ENCODE data around the gene GFI1B.

The GFI1B gene

GRCh38 chr9:133008406-133008805 lies 29.9 kb downstream of the GFI1B start:
- Histone ChIP-seq H3K9me3 (ENCODE audit: control insufficient read depth, low read length) (no peaks in the 10 kb centered on the region), H3K4me3 (ENCODE audit: low read depth, low read length) (no peak overlapping the region), H3K27ac (no peak overlapping the region), H3K9ac (no peak overlapping the region), H3K4me1 (no peaks in the 10 kb centered on the region), H2AFZ (no peak overlapping the region), H3K27me3 (ENCODE audit: control insufficient read depth, insufficient read depth, low read length) (no peaks in the 10 kb centered on the region), H3K79me2 (no peaks in the 10 kb centered on the region), H3K36me3 (ENCODE audit: control insufficient read depth, insufficient read depth, low read length) (no peaks in the 10 kb centered on the region), H3K4me2 (ENCODE audit: low read length) (no peak overlapping the region)
- no peak for TF ChIP-seq CTCF (IDR thresholded peaks at IDR 0.05)

DNA sequence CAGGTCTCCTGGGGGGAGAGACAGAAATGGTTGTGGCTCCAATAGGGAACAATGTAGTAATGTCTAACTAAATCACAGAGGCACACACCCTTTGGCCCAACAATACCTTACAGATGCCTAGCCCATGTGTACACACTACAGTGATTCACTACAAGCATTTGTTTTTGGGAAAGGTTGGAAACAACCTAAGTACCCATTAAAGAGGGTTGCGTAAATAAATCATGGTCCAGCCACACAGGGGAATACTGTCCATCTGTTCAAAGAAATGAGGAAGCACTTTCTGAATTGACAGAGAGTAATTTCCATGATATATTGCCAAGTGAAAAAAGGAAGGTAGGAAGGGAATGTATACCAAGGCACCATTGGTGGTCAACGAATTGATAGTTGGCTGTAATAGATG lies 30.3 kb downstream of the GFI1B start:
- no peak overlapping the region for H3K4me3 ChIP-seq (ENCODE audit: low read depth, low read length)
- no peaks in the 10 kb centered on the region for H3K4me1 ChIP-seq
- no peak for TF ChIP-seq CTCF (IDR thresholded peaks at IDR 0.05)
- H3K36me3 ChIP-seq (ENCODE audit: control insufficient read depth, insufficient read depth, low read length): no peaks in the 10 kb centered on the region
- H3K79me2 ChIP-seq: no peaks in the 10 kb centered on the region
- no peak overlapping the region for H3K27ac ChIP-seq
- H3K9me3 ChIP-seq (ENCODE audit: control insufficient read depth, low read length): no peaks in the 10 kb centered on the region
- no peaks in the 10 kb centered on the region for H3K27me3 ChIP-seq (ENCODE audit: control insufficient read depth, insufficient read depth, low read length)
- H2AFZ ChIP-seq: no peak overlapping the region
- H3K9ac ChIP-seq: no peak overlapping the region
- H3K4me2 ChIP-seq (ENCODE audit: low read length): no peak overlapping the region

DNA sequence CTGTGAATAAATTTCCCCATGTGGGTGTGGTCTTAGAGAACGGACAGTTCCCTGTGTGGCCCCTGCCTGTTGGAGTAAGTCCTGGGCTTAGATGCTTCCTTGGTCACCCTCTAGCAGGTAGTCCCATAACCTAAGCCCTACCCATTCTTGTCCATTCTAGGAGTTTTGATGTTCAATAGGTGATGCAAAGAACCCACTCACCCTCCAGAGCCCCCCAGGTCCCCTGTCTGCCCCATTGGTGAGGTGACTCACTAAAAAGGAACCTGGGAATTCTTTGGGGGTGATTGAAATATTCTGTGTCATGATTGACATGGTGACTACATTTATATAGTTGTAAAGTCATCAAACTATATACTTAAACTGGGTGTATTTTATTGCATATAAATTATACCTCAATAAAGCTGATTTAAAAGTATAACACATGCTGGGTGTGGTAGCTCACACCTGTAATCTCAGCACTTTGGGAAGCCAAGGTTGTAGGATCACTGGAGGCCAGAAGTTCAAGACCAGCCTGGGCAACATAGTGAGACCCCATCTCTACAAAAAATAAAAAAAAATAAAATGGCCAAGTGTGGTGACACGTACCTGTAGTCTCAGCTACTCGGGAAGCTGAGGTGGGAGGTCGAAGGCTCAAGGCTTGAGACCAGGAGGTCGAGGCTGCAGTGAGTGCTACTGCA lies 31.6 kb downstream of the GFI1B start:
- no peak overlapping the region for H3K27ac ChIP-seq
- H3K36me3 ChIP-seq (ENCODE audit: control insufficient read depth, insufficient read depth, low read length): no peaks in the 10 kb centered on the region
- no peaks in the 10 kb centered on the region for H3K9me3 ChIP-seq (ENCODE audit: control insufficient read depth, low read length)
- no peak overlapping the region for H2AFZ ChIP-seq
- H3K4me1 ChIP-seq: no peaks in the 10 kb centered on the region
- H3K27me3 ChIP-seq (ENCODE audit: control insufficient read depth, insufficient read depth, low read length): no peaks in the 10 kb centered on the region
- no peak overlapping the region for H3K9ac ChIP-seq
- H3K4me3 ChIP-seq (ENCODE audit: low read depth, low read length): no peak overlapping the region
- TF ChIP-seq CTCF (IDR thresholded peaks at IDR 0.05): no peak
- no peak overlapping the region for H3K4me2 ChIP-seq (ENCODE audit: low read length)
- no peaks in the 10 kb centered on the region for H3K79me2 ChIP-seq

DNA sequence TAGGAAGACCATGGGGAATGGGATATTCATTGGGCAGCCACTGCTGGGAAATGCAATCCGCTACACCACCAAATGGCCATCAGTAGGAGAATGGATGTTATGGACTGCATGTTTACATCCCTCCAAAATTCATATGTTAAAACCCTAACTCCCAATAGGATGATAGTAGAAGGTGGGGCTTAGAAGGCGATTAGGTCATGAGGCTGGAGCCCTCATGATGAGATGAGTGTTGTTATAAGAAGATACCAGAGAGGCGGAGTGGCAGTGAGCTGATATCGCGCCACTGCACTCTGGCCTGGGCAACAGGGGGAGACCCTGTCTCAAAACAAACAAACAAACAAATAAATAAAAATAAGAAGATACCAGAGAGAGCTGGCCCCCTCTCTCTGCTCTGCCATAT lies 36.2 kb downstream of the GFI1B start:
- no peak for TF ChIP-seq CTCF (IDR thresholded peaks at IDR 0.05)
- no peak overlapping the region for H3K4me2 ChIP-seq (ENCODE audit: low read length)
- no peak overlapping the region for H3K4me3 ChIP-seq (ENCODE audit: low read depth, low read length)
- H3K9me3 ChIP-seq (ENCODE audit: control insufficient read depth, low read length): no peaks in the 10 kb centered on the region
- no peaks in the 10 kb centered on the region for H3K36me3 ChIP-seq (ENCODE audit: control insufficient read depth, insufficient read depth, low read length)
- H3K9ac ChIP-seq: no peak overlapping the region
- no peak overlapping the region for H2AFZ ChIP-seq
- H3K79me2 ChIP-seq: no peaks in the 10 kb centered on the region
- H3K4me1 ChIP-seq: no peaks in the 10 kb centered on the region
- no peak overlapping the region for H3K27ac ChIP-seq
- H3K27me3 ChIP-seq (ENCODE audit: control insufficient read depth, insufficient read depth, low read length): no peaks in the 10 kb centered on the region
